ENCODE measurements around the gene HECTD1. TPM values are rescaled to one million over a fixed set of nuclear protein-coding genes. Genes with fewer than 3 reads are reported as not detected.

HECTD1 gene
- total RNA-seq, 1 donor from 2014 or later = 110 TPM

- Mint-ChIP-seq H3K4me3 (ENCODE audit: unreplicated experiment) (no peak overlapping the region), H3K4me1 (ENCODE audit: low read depth, unreplicated experiment) (peaks cover 3% of the 10 kb centered on the region), H3K9me3 (ENCODE audit: unreplicated experiment) (no peaks in the 10 kb centered on the region), H3K36me3 (ENCODE audit: low read depth, unreplicated experiment) (peaks cover 4% of the 10 kb centered on the region), H3K27me3 (ENCODE audit: low read depth, unreplicated experiment) (no peaks in the 10 kb centered on the region), H3K27ac (ENCODE audit: unreplicated experiment) (no peak overlapping the region)
- no peak overlapping the region for H3K9ac ChIP-seq (ENCODE audit: low read length)
- H3K4me3 ChIP-seq (ENCODE audit: insufficient read depth, low read depth, low read length) = no peak overlapping the region
- H3K36me3 ChIP-seq (ENCODE audit: insufficient read depth, low read length) = no peaks in the 10 kb centered on the region
- H4K20me1 ChIP-seq (ENCODE audit: insufficient read depth, low read length) = no peaks in the 10 kb centered on the region
- no peaks in the 10 kb centered on the region for H3K79me2 ChIP-seq (ENCODE audit: insufficient read depth, low read length)
- H3K27ac ChIP-seq (ENCODE audit: low read depth, low read length) = no peak overlapping the region
- H3K4me2 ChIP-seq (ENCODE audit: low read length) = no peak overlapping the region
- no peak for DNase-seq (ENCODE audit: low read depth)
- no peak for FAIRE-seq
- H3K27me3 ChIP-seq (ENCODE audit: insufficient read depth, low read length) = no peaks in the 10 kb centered on the region
- TF ChIP-seq CTCF (IDR thresholded peaks at IDR 0.05; ENCODE audit: insufficient read depth, low read depth, low read length) = no peak
- TF ChIP-seq EZH2 (IDR thresholded peaks at IDR 0.05; ENCODE audit: insufficient read depth, low read length) = no peak
- H3K4me1 ChIP-seq (ENCODE audit: insufficient read depth, low read length) = no peaks in the 10 kb centered on the region
- H3K9me3 ChIP-seq (ENCODE audit: insufficient read depth, low read depth, low read length) = no peaks in the 10 kb centered on the region
- H2AFZ ChIP-seq (ENCODE audit: low read depth, low read length) = no peak overlapping the region
Measured at GRCh38 chr14:31085027-31085426, 122.6 kb downstream of the HECTD1 start.

- TF ChIP-seq CTCF (IDR thresholded peaks at IDR 0.05; ENCODE audit: insufficient read depth, low read depth, low read length) (no peak), EZH2 (IDR thresholded peaks at IDR 0.05; ENCODE audit: insufficient read depth, low read length) (no peak)
- no peaks in the 10 kb centered on the region for H3K79me2 ChIP-seq (ENCODE audit: insufficient read depth, low read length)
- H3K4me2 ChIP-seq (ENCODE audit: low read length) = no peak overlapping the region
- no peaks in the 10 kb centered on the region for H4K20me1 ChIP-seq (ENCODE audit: insufficient read depth, low read length)
- no peaks in the 10 kb centered on the region for H3K27me3 Mint-ChIP-seq (ENCODE audit: low read depth, unreplicated experiment)
- H3K27ac Mint-ChIP-seq (ENCODE audit: unreplicated experiment) = no peak overlapping the region
- no peak overlapping the region for H3K9ac ChIP-seq (ENCODE audit: low read length)
- no peak overlapping the region for H3K4me3 ChIP-seq (ENCODE audit: insufficient read depth, low read depth, low read length)
- H3K9me3 ChIP-seq (ENCODE audit: insufficient read depth, low read depth, low read length) = no peaks in the 10 kb centered on the region
- no peaks in the 10 kb centered on the region for H3K9me3 Mint-ChIP-seq (ENCODE audit: unreplicated experiment)
- no peaks in the 10 kb centered on the region for H3K36me3 ChIP-seq (ENCODE audit: insufficient read depth, low read length)
- H3K4me1 ChIP-seq (ENCODE audit: insufficient read depth, low read length) = no peaks in the 10 kb centered on the region
- H3K36me3 Mint-ChIP-seq (ENCODE audit: low read depth, unreplicated experiment) = peaks cover 4% of the 10 kb centered on the region
- DNase-seq (ENCODE audit: low read depth) = no peak
- no peak overlapping the region for H3K27ac ChIP-seq (ENCODE audit: low read depth, low read length)
- H3K4me3 Mint-ChIP-seq (ENCODE audit: unreplicated experiment) = no peak overlapping the region
- H2AFZ ChIP-seq (ENCODE audit: low read depth, low read length) = no peak overlapping the region
- no peaks in the 10 kb centered on the region for H3K27me3 ChIP-seq (ENCODE audit: insufficient read depth, low read length)
- no peak for FAIRE-seq
- peaks cover 4% of the 10 kb centered on the region for H3K4me1 Mint-ChIP-seq (ENCODE audit: low read depth, unreplicated experiment)
Measured at GRCh38 chr14:31084385-31084784, 123.2 kb downstream of the HECTD1 start.

- no peak for TF ChIP-seq CTCF (IDR thresholded peaks at IDR 0.05; ENCODE audit: insufficient read depth, low read depth, low read length)
- no peak for TF ChIP-seq EZH2 (IDR thresholded peaks at IDR 0.05; ENCODE audit: insufficient read depth, low read length)
- Mint-ChIP-seq H3K36me3 (ENCODE audit: low read depth, unreplicated experiment) (peaks cover 4% of the 10 kb centered on the region), H3K4me3 (ENCODE audit: unreplicated experiment) (no peak overlapping the region), H3K9me3 (ENCODE audit: unreplicated experiment) (no peaks in the 10 kb centered on the region), H3K27ac (ENCODE audit: unreplicated experiment) (no peak overlapping the region), H3K4me1 (ENCODE audit: low read depth, unreplicated experiment) (peaks cover 5% of the 10 kb centered on the region), H3K27me3 (ENCODE audit: low read depth, unreplicated experiment) (no peaks in the 10 kb centered on the region)
- Histone ChIP-seq H3K27me3 (ENCODE audit: insufficient read depth, low read length) (no peaks in the 10 kb centered on the region), H3K4me2 (ENCODE audit: low read length) (no peak overlapping the region), H4K20me1 (ENCODE audit: insufficient read depth, low read length) (no peaks in the 10 kb centered on the region), H3K79me2 (ENCODE audit: insufficient read depth, low read length) (no peaks in the 10 kb centered on the region), H2AFZ (ENCODE audit: low read depth, low read length) (no peak overlapping the region), H3K36me3 (ENCODE audit: insufficient read depth, low read length) (no peaks in the 10 kb centered on the region), H3K9ac (ENCODE audit: low read length) (no peak overlapping the region), H3K9me3 (ENCODE audit: insufficient read depth, low read depth, low read length) (no peaks in the 10 kb centered on the region), H3K27ac (ENCODE audit: low read depth, low read length) (no peak overlapping the region), H3K4me1 (ENCODE audit: insufficient read depth, low read length) (no peaks in the 10 kb centered on the region), H3K4me3 (ENCODE audit: insufficient read depth, low read depth, low read length) (no peak overlapping the region)
- DNase-seq (ENCODE audit: low read depth) (no peak), FAIRE-seq (no peak)
Measured at GRCh38 chr14:31083781-31084180, 123.8 kb downstream of the HECTD1 start.
